HAP-1 (cell line): ENCODE data around the gene PRKCH.

Experiments used
- DNase-seq, 2 experiments: peaks; one replicate each; pipeline ENCODE4 v3.0.0-alpha.2; 2016 to 2020; ENCODE audit warnings: low spot score in 2 of 2
- H3K27me3 ChIP-seq: fragments of 250-450 bp; sonication (Bioruptor Pico); 2 replicates; pipeline ENCODE4 v1.5.1; 2020; ENCODE audit warnings: low read depth, mild to moderate bottlenecking, moderate library complexity
- H3K36me3 ChIP-seq: fragments of 250-450 bp; sonication (Bioruptor Pico); replicated peaks from 2 replicates; pipeline ENCODE4 v1.5.1; 2020; ENCODE audit warnings: mild to moderate bottlenecking
- H3K4me1 ChIP-seq: fragments of 250-450 bp; sonication (Bioruptor Pico); 2 replicates; pipeline ENCODE4 v1.5.1; 2020; ENCODE audit warnings: mild to moderate bottlenecking
- H3K4me3 ChIP-seq: fragments of 250-450 bp; sonication (Bioruptor Pico); 2 replicates; pipeline ENCODE4 v1.5.1; 2020; ENCODE audit warnings: mild to moderate bottlenecking, moderate library complexity
- H3K9me3 ChIP-seq: fragments of 250-450 bp; sonication (Bioruptor Pico); 2 replicates; pipeline ENCODE4 v1.5.1; 2020; ENCODE audit warnings: mild to moderate bottlenecking, moderate library complexity
- in situ Hi-C: fragments of 300-500 bp; cut with MboI; formaldehyde crosslinking; loops from 3 replicates; pipeline ENCODE4 v1.14.3; 2020; ENCODE audit warnings: low sequenced_read_pairs, inconsistent platforms, mixed read lengths

Gene PRKCH

GRCh38 chr14:61321385-61322010 is at the start of gene PRKCH:
PRKCH (plus strand) TSS chr14:61321579; CDS start chr14:61322102, 523 bp downstream.
- H3K27me3 ChIP-seq = peaks cover 28% of the 10 kb centered on the region
- peak within 1 kb of the TSS; percentile 31 for H3K4me3 ChIP-seq
- in situ Hi-C loops = no loop called here
- H3K4me1 ChIP-seq = peaks cover 3% of the 10 kb centered on the region; the same call in 1 of the 2 replicates
- DNase-seq = peak; percentile 8 to 69
- no peaks in the 10 kb centered on the region for H3K36me3 ChIP-seq
- no peaks in the 10 kb centered on the region for H3K9me3 ChIP-seq

GRCh38 chr14:61277232-61277631 is 44.1 kb upstream of the PRKCH start:
- Histone ChIP-seq H3K9me3 (no peaks in the 10 kb centered on the region), H3K4me1 (no peaks in the 10 kb centered on the region), H3K36me3 (no peaks in the 10 kb centered on the region), H3K4me3 (no peak overlapping the region), H3K27me3 (peaks cover 3% of the 10 kb centered on the region; the same call in 1 of the 2 replicates)
- no peak for DNase-seq
- in situ Hi-C loops = no loop called here

- Histone ChIP-seq H3K36me3 (no peaks in the 10 kb centered on the region), H3K4me1 (no peaks in the 10 kb centered on the region), H3K9me3 (no peaks in the 10 kb centered on the region), H3K27me3 (peaks cover 3% of the 10 kb centered on the region; the same call in 1 of the 2 replicates), H3K4me3 (no peak overlapping the region)
- in situ Hi-C loops = no loop called here
- DNase-seq = no peak
Measured at GRCh38 chr14:61277784-61278183, 43.6 kb upstream of the PRKCH start.

- no peak for DNase-seq
- Histone ChIP-seq H3K9me3 (no peaks in the 10 kb centered on the region), H3K4me1 (no peaks in the 10 kb centered on the region), H3K27me3 (peaks cover 6% of the 10 kb centered on the region; the same call in 1 of the 2 replicates), H3K36me3 (no peaks in the 10 kb centered on the region), H3K4me3 (no peak overlapping the region)
- in situ Hi-C loops = no loop called here
Measured at GRCh38 chr14:61279082-61279481, 42.3 kb upstream of the PRKCH start.

- Histone ChIP-seq H3K36me3 (no peaks in the 10 kb centered on the region), H3K9me3 (no peaks in the 10 kb centered on the region), H3K4me3 (no peak overlapping the region), H3K4me1 (no peaks in the 10 kb centered on the region), H3K27me3 (peaks cover 7% of the 10 kb centered on the region; the same call in 1 of the 2 replicates)
- in situ Hi-C loops = no loop called here
- no peak for DNase-seq
Measured at GRCh38 chr14:61280092-61280525, 41.3 kb upstream of the PRKCH start.

GRCh38 chr14:61280526-61281185 is 40.7 kb upstream of the PRKCH start:
- peaks cover 10% of the 10 kb centered on the region; the same call in 1 of the 2 replicates for H3K27me3 ChIP-seq
- in situ Hi-C loops = no loop called here
- no peak for DNase-seq
- H3K9me3 ChIP-seq = no peaks in the 10 kb centered on the region
- no peaks in the 10 kb centered on the region for H3K36me3 ChIP-seq
- no peak overlapping the region for H3K4me3 ChIP-seq
- no peaks in the 10 kb centered on the region for H3K4me1 ChIP-seq

GRCh38 chr14:61281186-61281947 is 40.0 kb upstream of the PRKCH start, which contains the start of gene TMEM30B:
TMEM30B (minus strand) TSS chr14:61281338; CDS start chr14:61281147, 191 bp downstream.
- no peak for DNase-seq
- in situ Hi-C loops = no loop called here
- Histone ChIP-seq H3K4me3 (no peak within 1 kb of the TSS), H3K36me3 (no peaks in the 10 kb centered on the region), H3K4me1 (no peaks in the 10 kb centered on the region), H3K9me3 (no peaks in the 10 kb centered on the region), H3K27me3 (peaks cover 10% of the 10 kb centered on the region; the same call in 1 of the 2 replicates)

- Histone ChIP-seq H3K9me3 (no peaks in the 10 kb centered on the region), H3K36me3 (no peaks in the 10 kb centered on the region), H3K4me1 (no peaks in the 10 kb centered on the region), H3K4me3 (no peak overlapping the region), H3K27me3 (peaks cover 10% of the 10 kb centered on the region; the same call in 1 of the 2 replicates)
- in situ Hi-C loops = no loop called here
- no peak for DNase-seq
Measured at GRCh38 chr14:61281948-61282275, 39.5 kb upstream of the PRKCH start.

GRCh38 chr14:61282746-61283145 is 38.6 kb upstream of the PRKCH start:
- Histone ChIP-seq H3K36me3 (no peaks in the 10 kb centered on the region), H3K4me3 (no peak overlapping the region), H3K27me3 (peaks cover 10% of the 10 kb centered on the region; the same call in 1 of the 2 replicates), H3K4me1 (no peaks in the 10 kb centered on the region), H3K9me3 (no peaks in the 10 kb centered on the region)
- no peak for DNase-seq
- in situ Hi-C loops = no loop called here

- Histone ChIP-seq H3K4me3 (no peak overlapping the region), H3K27me3 (peaks cover 7% of the 10 kb centered on the region; the same call in 1 of the 2 replicates), H3K36me3 (no peaks in the 10 kb centered on the region), H3K4me1 (no peaks in the 10 kb centered on the region), H3K9me3 (no peaks in the 10 kb centered on the region)
- in situ Hi-C loops = no loop called here
- DNase-seq = no peak
Measured at GRCh38 chr14:61284001-61284400, 37.4 kb upstream of the PRKCH start.

GRCh38 chr14:61285364-61285763 is 36.0 kb upstream of the PRKCH start:
- in situ Hi-C loops = no loop called here
- no peak for DNase-seq
- no peaks in the 10 kb centered on the region for H3K9me3 ChIP-seq
- H3K4me3 ChIP-seq = no peak overlapping the region
- H3K36me3 ChIP-seq = no peaks in the 10 kb centered on the region
- H3K27me3 ChIP-seq = peaks cover 7% of the 10 kb centered on the region; the same call in 1 of the 2 replicates
- no peaks in the 10 kb centered on the region for H3K4me1 ChIP-seq

- DNase-seq = no peak
- Histone ChIP-seq H3K36me3 (no peaks in the 10 kb centered on the region), H3K4me1 (no peaks in the 10 kb centered on the region), H3K4me3 (no peak overlapping the region), H3K9me3 (no peaks in the 10 kb centered on the region), H3K27me3 (peaks cover 7% of the 10 kb centered on the region; the same call in 1 of the 2 replicates)
- in situ Hi-C loops = no loop called here
Measured at GRCh38 chr14:61287196-61287595, 34.2 kb upstream of the PRKCH start.

GRCh38 chr14:61288228-61288627 is 33.2 kb upstream of the PRKCH start:
- no peaks in the 10 kb centered on the region for H3K36me3 ChIP-seq
- H3K9me3 ChIP-seq = no peaks in the 10 kb centered on the region
- no peak overlapping the region for H3K4me3 ChIP-seq
- no peaks in the 10 kb centered on the region for H3K4me1 ChIP-seq
- peaks cover 7% of the 10 kb centered on the region; the same call in 1 of the 2 replicates for H3K27me3 ChIP-seq
- DNase-seq = no peak
- in situ Hi-C loops = no loop called here

GRCh38 chr14:61288720-61289119 is 32.7 kb upstream of the PRKCH start:
- H3K27me3 ChIP-seq = peaks cover 5% of the 10 kb centered on the region; the same call in 1 of the 2 replicates
- H3K36me3 ChIP-seq = no peaks in the 10 kb centered on the region
- H3K4me1 ChIP-seq = no peaks in the 10 kb centered on the region
- no peaks in the 10 kb centered on the region for H3K9me3 ChIP-seq
- H3K4me3 ChIP-seq = no peak overlapping the region
- DNase-seq = no peak
- in situ Hi-C loops = no loop called here
